Testis (tissue), 2 donors: ENCODE data around the gene OR52I2.

Experiments
- CTCF ChIP-seq, 3 experiments: fragments of 450-650 bp in 2 of 3; fragments of 200-600 bp in 1 of 3; sonication (generic) in 1 of 3; IDR thresholded peaks; one replicate each; pipeline ENCODE4 v1.5.1; 2016 to 2019; ENCODE audit warnings: antibody characterized with exemption in 3 of 3, mild to moderate bottlenecking in 2 of 3, moderate library complexity in 1 of 3
- POLR2A ChIP-seq: fragments of 450-650 bp; IDR thresholded peaks from one replicate; pipeline ENCODE4 v1.6.1; 2017; ENCODE audit warnings: antibody characterized with exemption, mild to moderate bottlenecking, moderate library complexity

GRCh38 chr11:4610258-4610935, 28.9 kb downstream of the OR52I2 start:
- no peak for TF ChIP-seq POLR2A
- no peak for TF ChIP-seq CTCF (IDR thresholded peaks at IDR 0.05)
